ENCODE data around the gene GPR149.

GPR149 gene

GRCh38 chr3:154338008-154338407 lies 92.0 kb downstream of the GPR149 start:
- no peak for DNase-seq

- peak; percentile 44 for DNase-seq
Observed at GRCh38 chr3:154334973-154335420, 95.0 kb downstream of the GPR149 start.

GRCh38 chr3:154327871-154328270 lies 102.1 kb downstream of the GPR149 start:
- DNase-seq, result no peak

GRCh38 chr3:154324919-154325318 lies 105.1 kb downstream of the GPR149 start:
- peak; percentile 51 for DNase-seq

GRCh38 chr3:154323891-154324738 lies 105.9 kb downstream of the GPR149 start, which contains the start of gene DHX36:
Gene DHX36, minus strand, starts transcription at chr3:154324487. Its CDS starts 71 bp downstream, at chr3:154324416.
- peak; percentile 96 for DNase-seq

GRCh38 chr3:154316974-154317767 lies 112.8 kb downstream of the GPR149 start:
- DNase-seq, result no peak

GRCh38 chr3:154314152-154314551 lies 115.8 kb downstream of the GPR149 start:
- DNase-seq, result no peak

GRCh38 chr3:154310840-154311239 lies 119.2 kb downstream of the GPR149 start:
- no peak for DNase-seq

GRCh38 chr3:154307363-154307762 lies 122.6 kb downstream of the GPR149 start:
- no peak for DNase-seq

- DNase-seq, result no peak
Observed at GRCh38 chr3:154304936-154305335, 125.1 kb downstream of the GPR149 start.

- no peak for DNase-seq
Observed at GRCh38 chr3:154304116-154304786, 125.7 kb downstream of the GPR149 start.

GRCh38 chr3:154301561-154301960 lies 128.4 kb downstream of the GPR149 start:
- DNase-seq, result no peak

- no peak for DNase-seq
Observed at GRCh38 chr3:154294016-154294415, 136.0 kb downstream of the GPR149 start.

- no peak for DNase-seq
Observed at GRCh38 chr3:154290187-154290586, 139.8 kb downstream of the GPR149 start.

All from NCI-H146 (cell line).